Adrenal gland (tissue), 5 donors: ENCODE measurements around the gene RNF43.

ENCODE experiments used
- CTCF ChIP-seq, 6 experiments: fragments of 450-650 bp in 4 of 6; fragments of 200-600 bp in 2 of 6; sonication (generic) in 1 of 6; IDR thresholded peaks; 1 replicate in 5 of 6; 2 replicates in 1 of 6; pipeline versions ENCODE4 v1.5.1 to v1.8.0; 2016 to 2021; ENCODE audit warnings: antibody characterized with exemption in 6 of 6, mild to moderate bottlenecking in 2 of 6, moderate library complexity in 1 of 6
- POLR2A ChIP-seq, 2 donors: fragments of 450-650 bp; IDR thresholded peaks; one replicate each; pipeline ENCODE4 v1.6.1; 2017; ENCODE audit warnings: antibody characterized with exemption in 2 of 2, mild to moderate bottlenecking in 2 of 2, moderate library complexity in 1 of 2
- donor health status: DM: no; HTN: no; CAD: no.

GRCh38 chr17:58399974-58400373 is 17.4 kb downstream of the RNF43 start:
- no peak for TF ChIP-seq CTCF (IDR thresholded peaks at IDR 0.05)
- no peak for TF ChIP-seq POLR2A (IDR thresholded peaks at IDR 0.05)
